Measurements from ENCODE around the gene ZFP36L2.

GRCh38 chr2:43186321-43186678 is 40.1 kb downstream of the ZFP36L2 start:
- TF ChIP-seq ZNF8 (CRISPR knock-in tag; IDR thresholded peaks at IDR 0.05) = no peak
- TF ChIP-seq OSR1 (CRISPR knock-in tag; IDR thresholded peaks at IDR 0.05) = no peak
- no peak for TF ChIP-seq ZFP3 (CRISPR knock-in tag; IDR thresholded peaks at IDR 0.05)

Data from SK-N-SH treated with all-trans-retinoic acid at 6 μM for 48 hours (cell line).